OCI-LY7 (cell line): ENCODE data around the gene GATA3. TPM values are rescaled to one million over a fixed set of nuclear protein-coding genes. Genes with fewer than 3 reads are reported as not detected.

ENCODE experiments used
- BruUV-seq: library from RNA; stranded (reverse); fragments of 400-500 nt; replicated peaks from 2 replicates; lab custom pipeline; 2021; lab: Mats Ljungman, UMichigan
- CTCF ChIA-PET: fragments of 300-600 bp; sonication (Branson Sonifier 250); formaldehyde crosslinking; loops from one replicate; lab custom pipeline; 2022; ENCODE audit warnings: antibody characterized with exemption; ENCODE audit not compliant: unreplicated experiment; lab: Charles Lee
- POLR2A ChIA-PET: fragments of 300-600 bp; sonication (Branson Sonifier 250); formaldehyde crosslinking; loops from one replicate; lab custom pipeline; 2022; ENCODE audit warnings: antibody characterized with exemption; lab: Charles Lee
- DNase-seq: peaks from one replicate; pipeline ENCODE4 v3.0.0-alpha.2; 2015; ENCODE audit warnings: low spot score
- H2AFZ ChIP-seq: fragments of 200-600 bp; sonication (generic), shearing (Covaris generic); 2 replicates; pipeline ENCODE4 v1.6.1; 2014; ENCODE audit warnings: mild to moderate bottlenecking, antibody characterized with exemption, low read length, moderate library complexity
- H3K27ac ChIP-seq: fragments of 200-600 bp; sonication (generic); 2 replicates; pipeline ENCODE4 v1.5.1; 2014; ENCODE audit warnings: mixed run types, low read depth, mild to moderate bottlenecking, moderate library complexity, low read length, inconsistent platforms; ENCODE audit not compliant: poor library complexity, severe bottlenecking
- H3K36me3 ChIP-seq: fragments of 200-600 bp; sonication (generic); 2 replicates; pipeline ENCODE4 v1.6.1; 2014; ENCODE audit warnings: mild to moderate bottlenecking, antibody characterized with exemption, low read length, moderate library complexity, mixed read lengths; ENCODE audit not compliant: insufficient read depth
- H3K4me1 ChIP-seq: fragments of 200-600 bp; sonication (generic); 2 replicates; pipeline ENCODE4 v1.5.1; 2014; ENCODE audit warnings: mild to moderate bottlenecking, low read length; ENCODE audit not compliant: insufficient read depth, poor library complexity, severe bottlenecking
- H3K4me2 ChIP-seq: fragments of 200-600 bp; sonication (generic); 2 replicates; pipeline ENCODE4 v1.6.1; 2014; ENCODE audit warnings: mild to moderate bottlenecking, low read length
- H3K4me3 ChIP-seq: fragments of 200-600 bp; sonication (generic); 2 replicates; pipeline ENCODE4 v1.5.1; 2014; ENCODE audit warnings: mild to moderate bottlenecking, low read depth, low read length; ENCODE audit not compliant: poor library complexity, severe bottlenecking
- H3K79me2 ChIP-seq: fragments of 200-600 bp; sonication (generic); 2 replicates; pipeline ENCODE4 v1.6.1; 2016; ENCODE audit warnings: low read depth, mild to moderate bottlenecking, low read length, moderate library complexity, mixed read lengths; ENCODE audit not compliant: insufficient read depth
- H3K9me2 ChIP-seq: fragments of 200-600 bp; sonication (generic); 2 replicates; pipeline ENCODE4 v1.6.1; 2016; ENCODE audit warnings: mild to moderate bottlenecking, low read length, mixed read lengths; ENCODE audit not compliant: insufficient read depth
- H3K9me3 ChIP-seq: fragments of 200-600 bp; sonication (generic); 2 replicates; pipeline ENCODE4 v1.6.1; 2014; ENCODE audit warnings: mild to moderate bottlenecking, mixed run types, low read length, mixed read lengths
- H4K20me1 ChIP-seq: fragments of 200-600 bp; sonication (generic); 2 replicates; pipeline ENCODE4 v1.6.1; 2014; ENCODE audit warnings: mild to moderate bottlenecking, antibody characterized with exemption, low read length, moderate library complexity, mixed read lengths; ENCODE audit not compliant: insufficient read depth
- CTCF ChIP-seq: fragments of 200-600 bp; sonication (generic); conservative IDR thresholded peaks from 2 replicates; pipeline ENCODE4 v1.5.1; 2014; ENCODE audit warnings: mild to moderate bottlenecking, antibody characterized with exemption, low read length, moderate library complexity, mixed read lengths
- EZH2phosphoT487 ChIP-seq: fragments of 200-600 bp; sonication (generic); IDR thresholded peaks from 2 replicates; pipeline ENCODE4 v1.6.1; 2018; ENCODE audit warnings: low read depth, borderline replicate concordance, mild to moderate bottlenecking, mixed run types, antibody characterized with exemption, low read length, moderate library complexity, mixed read lengths
- intact Hi-C: fragments of 100-400 bp; cut with micrococcal nuclease; formaldehyde crosslinking; loops from one replicate; pipeline ENCODE4 v1.10.0; 2022; ENCODE audit not compliant: unreplicated experiment
- total RNA-seq, 2 experiments: library from RNA; depleted of rRNA in 1 of 2; stranded (reverse); fragments of >200 nt in 1 of 2; shearing (Covaris generic) in 1 of 2; gene quantifications; 2 replicates each; pipeline ENCODE4 v1.2.3, GENCODE V29; 2014 to 2022

GATA3 gene
- total RNA-seq, 2 experiments from 2014 or later, result not detected

GRCh38 chr10:8035006-8035640 is 19.4 kb upstream of the GATA3 start:
- no peak for DNase-seq

GRCh38 chr10:8035641-8036470 is 18.6 kb upstream of the GATA3 start:
- Histone ChIP-seq H3K4me1 (no peaks in the 10 kb centered on the region), H3K9me2 (no peaks in the 10 kb centered on the region), H4K20me1 (no peaks in the 10 kb centered on the region), H3K9me3 (no peaks in the 10 kb centered on the region), H3K4me3 (no peak overlapping the region), H2AFZ (no peak overlapping the region), H3K27ac (no peak overlapping the region), H3K4me2 (no peak overlapping the region), H3K36me3 (no peaks in the 10 kb centered on the region), H3K79me2 (no peaks in the 10 kb centered on the region)
- no peak for TF ChIP-seq CTCF
- ChIA-PET CTCF (no interaction called here), POLR2A (no interaction called here)
- BruUV-seq, result no TSS peak
- no peak for DNase-seq
- intact Hi-C loops, result no loop called here

More at GRCh38 chr10:8035006-8035640, 19.4 kb upstream of the GATA3 start:
- ChIA-PET POLR2A (no interaction called here), CTCF (no interaction called here)
- Histone ChIP-seq H3K79me2 (no peaks in the 10 kb centered on the region), H3K9me2 (no peaks in the 10 kb centered on the region), H3K4me2 (no peak overlapping the region), H3K9me3 (no peaks in the 10 kb centered on the region), H3K4me1 (no peaks in the 10 kb centered on the region), H3K27ac (no peak overlapping the region), H4K20me1 (no peaks in the 10 kb centered on the region), H3K36me3 (no peaks in the 10 kb centered on the region), H3K4me3 (no peak overlapping the region), H2AFZ (no peak overlapping the region)
- no TSS peak for BruUV-seq
- intact Hi-C loops, result no loop called here
- TF ChIP-seq EZH2phosphoT487 (no peak), CTCF (no peak)
